Measurements from ENCODE around the gene ROR1. TPM values are rescaled to one million over a fixed set of nuclear protein-coding genes. Genes with fewer than 3 reads are reported as not detected.

The ROR1 gene
- total and polyA plus RNA-seq, 5 donors from 2014 or later: not detected

GRCh38 chr1:63984257-63984929 lies 210.6 kb downstream of the ROR1 start:
- Histone ChIP-seq H3K9me3 (ENCODE audit: control insufficient read depth in 2 of 2, low read length in 2 of 2) (no peaks in the 10 kb centered on the region), H3K27ac (ENCODE audit: insufficient read depth, low read length, poor library complexity, severe bottlenecking) (no peak overlapping the region), H3K4me1 (ENCODE audit: control insufficient read depth, insufficient read depth, low read length, poor library complexity, severe bottlenecking) (no peaks in the 10 kb centered on the region), H3K36me3 (ENCODE audit: control insufficient read depth, insufficient read depth, low read length) (no peaks in the 10 kb centered on the region), H3K4me3 (ENCODE audit: low read depth, low read length) (no peak overlapping the region), H3K27me3 (ENCODE audit: control insufficient read depth, insufficient read depth, low read length) (no peaks in the 10 kb centered on the region)
- no peak overlapping the region for H3K4me3 Mint-ChIP-seq
- no peaks in the 10 kb centered on the region for H3K36me3 Mint-ChIP-seq
- H3K27ac Mint-ChIP-seq: no peak overlapping the region
- H3K4me1 Mint-ChIP-seq: no peaks in the 10 kb centered on the region
- no peaks in the 10 kb centered on the region for H3K9me3 Mint-ChIP-seq
- DNase-seq: no peak
- no peak for ATAC-seq (ENCODE audit: low read depth in 2 of 2)
- no peaks in the 10 kb centered on the region for H3K27me3 Mint-ChIP-seq

DNA sequence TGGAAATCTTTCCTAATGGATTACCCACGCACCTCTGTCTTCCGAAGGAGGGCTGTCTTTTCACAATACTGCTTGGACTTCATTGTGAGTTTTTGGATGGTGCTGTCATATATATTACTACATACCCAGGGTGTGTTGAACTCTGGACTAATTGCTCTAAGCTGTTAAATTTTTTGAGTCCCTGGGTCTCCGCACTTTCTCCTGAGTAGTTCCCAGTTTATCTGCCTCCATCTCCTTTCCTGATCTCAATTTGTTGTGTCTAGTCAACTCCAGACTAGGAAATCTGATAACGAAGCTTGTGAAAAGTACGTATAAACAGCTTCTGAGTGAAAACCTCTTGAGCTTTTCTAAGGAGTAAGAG lies 211.1 kb downstream of the ROR1 start:
- Histone ChIP-seq H3K36me3 (ENCODE audit: control insufficient read depth, insufficient read depth, low read length) (no peaks in the 10 kb centered on the region), H3K4me3 (ENCODE audit: low read depth, low read length) (no peak overlapping the region), H3K27me3 (ENCODE audit: control insufficient read depth, insufficient read depth, low read length) (no peaks in the 10 kb centered on the region), H3K27ac (ENCODE audit: insufficient read depth, low read length, poor library complexity, severe bottlenecking) (no peak overlapping the region), H3K4me1 (ENCODE audit: control insufficient read depth, insufficient read depth, low read length, poor library complexity, severe bottlenecking) (no peaks in the 10 kb centered on the region), H3K9me3 (ENCODE audit: control insufficient read depth in 2 of 2, low read length in 2 of 2) (no peaks in the 10 kb centered on the region)
- ATAC-seq (ENCODE audit: low read depth in 2 of 2) (no peak), DNase-seq (no peak)
- Mint-ChIP-seq H3K4me3 (no peak overlapping the region), H3K36me3 (no peaks in the 10 kb centered on the region), H3K9me3 (no peaks in the 10 kb centered on the region), H3K4me1 (no peaks in the 10 kb centered on the region), H3K27ac (no peak overlapping the region), H3K27me3 (no peaks in the 10 kb centered on the region)

DNA sequence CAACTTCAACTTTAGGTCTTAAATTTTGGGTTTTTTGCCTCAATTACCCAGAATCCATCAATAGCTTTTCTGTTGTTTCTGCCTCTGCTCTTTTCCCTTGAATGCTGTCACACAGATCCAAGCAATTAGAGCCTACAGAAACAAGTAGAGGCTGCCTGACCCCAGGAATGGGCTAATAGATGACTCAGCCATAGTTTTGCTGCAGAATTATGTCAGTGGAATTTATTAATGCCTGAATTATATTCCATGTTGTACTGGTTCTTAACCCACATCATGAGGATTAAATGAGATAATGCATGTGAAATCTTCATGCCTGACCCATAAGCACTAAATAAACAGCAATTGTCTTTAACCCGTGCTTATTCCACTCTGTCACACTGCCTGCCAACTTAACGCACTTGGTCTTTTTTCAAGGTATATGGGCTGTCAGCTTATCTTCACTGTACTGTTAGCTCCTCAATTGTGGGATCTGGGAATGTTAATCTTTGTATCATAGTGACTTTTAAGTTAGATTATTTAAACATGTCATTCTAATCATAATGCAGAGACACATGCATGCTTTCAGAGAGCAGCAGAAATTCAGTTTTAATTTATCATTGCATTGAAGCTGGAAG lies 213.3 kb downstream of the ROR1 start:
- Histone ChIP-seq H3K4me3 (ENCODE audit: low read depth, low read length) (no peak overlapping the region), H3K36me3 (ENCODE audit: control insufficient read depth, insufficient read depth, low read length) (no peaks in the 10 kb centered on the region), H3K27ac (ENCODE audit: insufficient read depth, low read length, poor library complexity, severe bottlenecking) (no peak overlapping the region), H3K9me3 (ENCODE audit: control insufficient read depth in 2 of 2, low read length in 2 of 2) (no peaks in the 10 kb centered on the region), H3K4me1 (ENCODE audit: control insufficient read depth, insufficient read depth, low read length, poor library complexity, severe bottlenecking) (no peaks in the 10 kb centered on the region), H3K27me3 (ENCODE audit: control insufficient read depth, insufficient read depth, low read length) (no peaks in the 10 kb centered on the region)
- DNase-seq: no peak
- Mint-ChIP-seq H3K9me3 (no peaks in the 10 kb centered on the region), H3K36me3 (no peaks in the 10 kb centered on the region), H3K4me1 (no peaks in the 10 kb centered on the region), H3K27me3 (no peaks in the 10 kb centered on the region), H3K27ac (no peak overlapping the region), H3K4me3 (no peak overlapping the region)
- no peak for ATAC-seq (ENCODE audit: low read depth in 2 of 2)

- no peaks in the 10 kb centered on the region for H3K9me3 Mint-ChIP-seq
- no peaks in the 10 kb centered on the region for H3K4me1 Mint-ChIP-seq
- Histone ChIP-seq H3K27me3 (ENCODE audit: control insufficient read depth, insufficient read depth, low read length) (no peaks in the 10 kb centered on the region), H3K4me3 (ENCODE audit: low read depth, low read length) (no peak overlapping the region), H3K9me3 (ENCODE audit: control insufficient read depth in 2 of 2, low read length in 2 of 2) (no peaks in the 10 kb centered on the region), H3K36me3 (ENCODE audit: control insufficient read depth, insufficient read depth, low read length) (no peaks in the 10 kb centered on the region), H3K27ac (ENCODE audit: insufficient read depth, low read length, poor library complexity, severe bottlenecking) (no peak overlapping the region), H3K4me1 (ENCODE audit: control insufficient read depth, insufficient read depth, low read length, poor library complexity, severe bottlenecking) (no peaks in the 10 kb centered on the region)
- H3K36me3 Mint-ChIP-seq: no peaks in the 10 kb centered on the region
- no peak overlapping the region for H3K4me3 Mint-ChIP-seq
- DNase-seq (no peak), ATAC-seq (ENCODE audit: low read depth in 2 of 2) (no peak)
- no peak overlapping the region for H3K27ac Mint-ChIP-seq
- no peaks in the 10 kb centered on the region for H3K27me3 Mint-ChIP-seq
Measured at GRCh38 chr1:63987628-63988024, 213.8 kb downstream of the ROR1 start.

DNA sequence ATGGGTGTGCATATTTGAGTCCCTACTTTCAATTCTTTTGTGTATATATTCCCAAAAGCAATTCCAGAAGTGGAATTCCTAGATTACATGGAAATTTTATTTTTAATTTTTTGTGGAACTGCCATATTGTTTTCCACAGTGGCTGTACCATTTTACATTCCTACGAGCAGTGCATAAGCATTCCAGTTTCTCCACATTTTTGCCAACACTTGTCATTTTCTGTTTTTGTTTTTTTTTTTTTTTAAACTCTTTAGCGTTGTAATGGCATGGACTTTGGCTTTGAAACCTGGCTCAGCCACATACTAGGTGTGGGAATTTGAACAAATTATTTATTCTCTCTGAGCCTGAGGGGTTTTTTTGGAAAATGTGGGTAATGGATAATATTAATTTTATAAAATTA lies 215.1 kb downstream of the ROR1 start:
- H3K9me3 ChIP-seq (ENCODE audit: control insufficient read depth in 2 of 2, low read length in 2 of 2): no peaks in the 10 kb centered on the region
- Mint-ChIP-seq H3K4me1 (no peaks in the 10 kb centered on the region), H3K36me3 (no peaks in the 10 kb centered on the region), H3K27ac (no peak overlapping the region), H3K9me3 (no peaks in the 10 kb centered on the region), H3K4me3 (no peak overlapping the region), H3K27me3 (no peaks in the 10 kb centered on the region)
- H3K27me3 ChIP-seq (ENCODE audit: control insufficient read depth, insufficient read depth, low read length): no peaks in the 10 kb centered on the region
- H3K27ac ChIP-seq (ENCODE audit: insufficient read depth, low read length, poor library complexity, severe bottlenecking): no peak overlapping the region
- no peaks in the 10 kb centered on the region for H3K4me1 ChIP-seq (ENCODE audit: control insufficient read depth, insufficient read depth, low read length, poor library complexity, severe bottlenecking)
- DNase-seq (no peak), ATAC-seq (ENCODE audit: low read depth in 2 of 2) (no peak)
- H3K36me3 ChIP-seq (ENCODE audit: control insufficient read depth, insufficient read depth, low read length): no peaks in the 10 kb centered on the region
- H3K4me3 ChIP-seq (ENCODE audit: low read depth, low read length): no peak overlapping the region

DNA sequence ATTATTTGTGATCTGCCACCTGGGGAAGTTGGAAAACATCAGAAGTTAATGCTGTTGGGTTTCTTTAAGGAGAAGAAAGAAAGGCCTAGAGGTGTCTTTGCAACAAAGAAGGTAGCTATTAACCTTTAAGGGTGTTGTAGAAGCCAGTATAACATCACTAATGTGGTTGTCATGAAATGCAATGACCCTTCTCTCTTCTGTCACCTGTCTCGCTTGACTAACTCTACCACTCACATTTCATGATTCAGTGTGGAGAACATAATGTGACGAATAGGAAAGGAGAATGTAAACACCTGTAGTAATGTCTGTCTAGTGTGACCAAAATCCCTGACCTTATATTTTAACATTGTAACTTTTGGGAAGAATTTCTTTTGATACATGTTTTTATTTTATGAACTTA lies 217.9 kb downstream of the ROR1 start:
- H3K27ac Mint-ChIP-seq: no peak overlapping the region
- Histone ChIP-seq H3K27me3 (ENCODE audit: control insufficient read depth, insufficient read depth, low read length) (no peaks in the 10 kb centered on the region), H3K36me3 (ENCODE audit: control insufficient read depth, insufficient read depth, low read length) (no peaks in the 10 kb centered on the region), H3K4me3 (ENCODE audit: low read depth, low read length) (no peak overlapping the region), H3K27ac (ENCODE audit: insufficient read depth, low read length, poor library complexity, severe bottlenecking) (no peak overlapping the region), H3K9me3 (ENCODE audit: control insufficient read depth in 2 of 2, low read length in 2 of 2) (no peaks in the 10 kb centered on the region), H3K4me1 (ENCODE audit: control insufficient read depth, insufficient read depth, low read length, poor library complexity, severe bottlenecking) (no peaks in the 10 kb centered on the region)
- no peaks in the 10 kb centered on the region for H3K36me3 Mint-ChIP-seq
- H3K9me3 Mint-ChIP-seq: no peaks in the 10 kb centered on the region
- ATAC-seq (ENCODE audit: low read depth in 2 of 2) (no peak), DNase-seq (no peak)
- H3K4me3 Mint-ChIP-seq: no peak overlapping the region
- no peaks in the 10 kb centered on the region for H3K4me1 Mint-ChIP-seq
- H3K27me3 Mint-ChIP-seq: no peaks in the 10 kb centered on the region

GRCh38 chr1:64000021-64000420 lies 226.2 kb downstream of the ROR1 start:
- ATAC-seq (ENCODE audit: low read depth in 2 of 2) (no peak), DNase-seq (no peak)
- peaks cover 5% of the 10 kb centered on the region for H3K27me3 Mint-ChIP-seq
- no peaks in the 10 kb centered on the region for H3K9me3 Mint-ChIP-seq
- H3K4me3 Mint-ChIP-seq: no peak overlapping the region
- Histone ChIP-seq H3K27me3 (ENCODE audit: control insufficient read depth, insufficient read depth, low read length) (no peaks in the 10 kb centered on the region), H3K4me1 (ENCODE audit: control insufficient read depth, insufficient read depth, low read length, poor library complexity, severe bottlenecking) (no peaks in the 10 kb centered on the region), H3K4me3 (ENCODE audit: low read depth, low read length) (no peak overlapping the region), H3K36me3 (ENCODE audit: control insufficient read depth, insufficient read depth, low read length) (no peaks in the 10 kb centered on the region), H3K9me3 (ENCODE audit: control insufficient read depth in 2 of 2, low read length in 2 of 2) (no peaks in the 10 kb centered on the region), H3K27ac (ENCODE audit: insufficient read depth, low read length, poor library complexity, severe bottlenecking) (no peak overlapping the region)
- H3K36me3 Mint-ChIP-seq: no peaks in the 10 kb centered on the region
- no peaks in the 10 kb centered on the region for H3K4me1 Mint-ChIP-seq
- H3K27ac Mint-ChIP-seq: no peak overlapping the region

DNA sequence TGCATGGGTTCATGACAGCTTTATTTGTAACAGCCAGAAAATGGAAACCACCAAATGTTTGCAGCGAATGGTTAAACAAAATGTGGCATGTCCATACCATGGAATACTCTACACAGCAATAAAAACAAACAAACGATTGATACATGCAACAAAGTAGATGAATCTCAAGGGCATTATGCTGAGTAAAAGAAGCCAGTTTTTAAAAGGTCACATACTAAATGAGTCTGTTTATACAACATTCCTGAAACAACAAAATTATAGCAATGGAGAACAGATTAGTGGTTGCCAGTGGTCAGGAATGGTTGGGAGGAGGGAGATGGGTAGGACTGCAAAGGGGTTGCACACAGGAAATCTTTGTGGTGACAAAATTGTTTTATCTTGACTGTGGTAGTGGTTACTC lies 227.2 kb downstream of the ROR1 start:
- Mint-ChIP-seq H3K4me1 (no peaks in the 10 kb centered on the region), H3K27me3 (peaks cover 5% of the 10 kb centered on the region)
- no peak overlapping the region for H3K4me3 ChIP-seq (ENCODE audit: low read depth, low read length)

More for the DNA sequence above, 227.2 kb downstream of the ROR1 start:
- no peak overlapping the region for H3K27ac Mint-ChIP-seq
- no peak overlapping the region for H3K4me3 Mint-ChIP-seq
- no peaks in the 10 kb centered on the region for H3K27me3 ChIP-seq (ENCODE audit: control insufficient read depth, insufficient read depth, low read length)
- no peaks in the 10 kb centered on the region for H3K36me3 Mint-ChIP-seq
- H3K9me3 ChIP-seq (ENCODE audit: control insufficient read depth in 2 of 2, low read length in 2 of 2): no peaks in the 10 kb centered on the region
- H3K27ac ChIP-seq (ENCODE audit: insufficient read depth, low read length, poor library complexity, severe bottlenecking): no peak overlapping the region
- H3K36me3 ChIP-seq (ENCODE audit: control insufficient read depth, insufficient read depth, low read length): no peaks in the 10 kb centered on the region
- no peaks in the 10 kb centered on the region for H3K4me1 ChIP-seq (ENCODE audit: control insufficient read depth, insufficient read depth, low read length, poor library complexity, severe bottlenecking)
- no peak for DNase-seq
- no peak for ATAC-seq (ENCODE audit: low read depth in 2 of 2)
- H3K9me3 Mint-ChIP-seq: no peaks in the 10 kb centered on the region

All from CD4-positive, CD25-positive, alpha-beta regulatory T cell (primary cell).